ENCODE results near the gene RP2. TPM values are rescaled to one million over a fixed set of nuclear protein-coding genes. Genes with fewer than 3 reads are reported as not detected.

RP2 gene
- total RNA-seq, 4 donors from 2014 or later = 5.4 to 17.3 (median 11.1) TPM

GRCh38 chrX:46866726-46867125 is 29.9 kb downstream of the RP2 start:
- H3K36me3 ChIP-seq = no peaks in the 10 kb centered on the region
- no peak for DNase-seq
- H3K4me1 ChIP-seq = no peaks in the 10 kb centered on the region

DNA sequence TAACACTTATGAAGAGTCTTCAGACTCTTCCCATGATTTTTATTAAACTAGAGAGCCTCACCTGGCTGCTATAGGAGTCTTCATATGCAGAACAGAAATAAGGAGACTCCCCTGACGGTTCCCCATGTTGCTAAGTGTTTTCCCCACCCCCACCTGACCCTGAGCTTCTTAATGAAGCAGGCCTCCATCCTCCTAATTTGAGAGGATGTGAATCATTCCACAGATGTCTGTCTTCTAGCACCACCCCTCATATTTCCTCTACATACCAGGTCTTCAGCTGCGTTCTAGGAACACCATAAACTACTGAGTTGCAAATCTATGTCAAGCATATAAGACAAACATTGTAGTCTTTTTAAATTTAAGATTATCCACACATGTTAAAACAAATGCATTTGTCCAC is 36.9 kb downstream of the RP2 start:
- no peaks in the 10 kb centered on the region for H3K4me1 ChIP-seq
- H3K4me3 ChIP-seq = no peak overlapping the region
- H3K9me3 ChIP-seq = no peaks in the 10 kb centered on the region
- TF ChIP-seq, protein P1, sequence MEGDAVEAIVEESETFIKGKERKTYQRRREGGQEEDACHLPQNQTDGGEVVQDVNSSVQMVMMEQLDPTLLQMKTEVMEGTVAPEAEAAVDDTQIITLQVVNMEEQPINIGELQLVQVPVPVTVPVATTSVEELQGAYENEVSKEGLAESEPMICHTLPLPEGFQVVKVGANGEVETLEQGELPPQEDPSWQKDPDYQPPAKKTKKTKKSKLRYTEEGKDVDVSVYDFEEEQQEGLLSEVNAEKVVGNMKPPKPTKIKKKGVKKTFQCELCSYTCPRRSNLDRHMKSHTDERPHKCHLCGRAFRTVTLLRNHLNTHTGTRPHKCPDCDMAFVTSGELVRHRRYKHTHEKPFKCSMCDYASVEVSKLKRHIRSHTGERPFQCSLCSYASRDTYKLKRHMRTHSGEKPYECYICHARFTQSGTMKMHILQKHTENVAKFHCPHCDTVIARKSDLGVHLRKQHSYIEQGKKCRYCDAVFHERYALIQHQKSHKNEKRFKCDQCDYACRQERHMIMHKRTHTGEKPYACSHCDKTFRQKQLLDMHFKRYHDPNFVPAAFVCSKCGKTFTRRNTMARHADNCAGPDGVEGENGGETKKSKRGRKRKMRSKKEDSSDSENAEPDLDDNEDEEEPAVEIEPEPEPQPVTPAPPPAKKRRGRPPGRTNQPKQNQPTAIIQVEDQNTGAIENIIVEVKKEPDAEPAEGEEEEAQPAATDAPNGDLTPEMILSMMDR (IDR thresholded peaks at IDR 0.05) = no peak
- TF ChIP-seq POLR2A (IDR thresholded peaks at IDR 0.05) = no peak
- DNase-seq = no peak
- H3K27ac ChIP-seq = no peak overlapping the region
- H3K36me3 ChIP-seq = no peaks in the 10 kb centered on the region
- no peaks in the 10 kb centered on the region for H3K27me3 ChIP-seq

More at GRCh38 chrX:46866726-46867125, 29.9 kb downstream of the RP2 start:
- Histone ChIP-seq H3K27ac (no peak overlapping the region), H3K9me3 (no peaks in the 10 kb centered on the region), H3K4me3 (no peak overlapping the region), H3K27me3 (no peaks in the 10 kb centered on the region)
- TF ChIP-seq, protein P1 (IDR thresholded peaks at IDR 0.05) = no peak
- no peak for TF ChIP-seq POLR2A (IDR thresholded peaks at IDR 0.05)

GRCh38 chrX:46876901-46877300 is 40.1 kb downstream of the RP2 start:
- no peaks in the 10 kb centered on the region for H3K27me3 ChIP-seq
- peaks cover 0 to 4% (median 0%) of the 10 kb centered on the region in 3 donors for H3K36me3 ChIP-seq
- no peak overlapping the region for H3K4me3 ChIP-seq
- H3K4me1 ChIP-seq = no peaks in the 10 kb centered on the region
- DNase-seq = no peak
- TF ChIP-seq, protein P1 (IDR thresholded peaks at IDR 0.05) = no peak
- TF ChIP-seq POLR2A (IDR thresholded peaks at IDR 0.05) = no peak
- no peak overlapping the region for H3K27ac ChIP-seq
- H3K9me3 ChIP-seq = no peaks in the 10 kb centered on the region

- no peak for TF ChIP-seq POLR2A (IDR thresholded peaks at IDR 0.05)
- TF ChIP-seq, protein P1 (IDR thresholded peaks at IDR 0.05) = no peak
- Histone ChIP-seq H3K9me3 (no peaks in the 10 kb centered on the region), H3K4me3 (no peak overlapping the region), H3K4me1 (no peaks in the 10 kb centered on the region), H3K27ac (no peak overlapping the region), H3K27me3 (no peaks in the 10 kb centered on the region), H3K36me3 (peaks cover 0 to 7% (median 0%) of the 10 kb centered on the region in 3 donors)
- DNase-seq = no peak
Measured at GRCh38 chrX:46882266-46882665, 45.4 kb downstream of the RP2 start.

GRCh38 chrX:46884799-46885198 is 48.0 kb downstream of the RP2 start:
- no peak for TF ChIP-seq POLR2A (IDR thresholded peaks at IDR 0.05)
- TF ChIP-seq, protein P1 (IDR thresholded peaks at IDR 0.05) = no peak
- DNase-seq = no peak
- Histone ChIP-seq H3K4me1 (no peaks in the 10 kb centered on the region), H3K9me3 (no peaks in the 10 kb centered on the region), H3K4me3 (no peak overlapping the region), H3K27me3 (no peaks in the 10 kb centered on the region), H3K36me3 (peaks cover 0 to 7% (median 0%) of the 10 kb centered on the region in 3 donors), H3K27ac (no peak overlapping the region)

- H3K27ac ChIP-seq = no peak overlapping the region
- no peak for DNase-seq
- no peaks in the 10 kb centered on the region for H3K36me3 ChIP-seq
- TF ChIP-seq, protein P1 (IDR thresholded peaks at IDR 0.05) = no peak
- TF ChIP-seq POLR2A (IDR thresholded peaks at IDR 0.05) = no peak
- H3K9me3 ChIP-seq = no peaks in the 10 kb centered on the region
- no peaks in the 10 kb centered on the region for H3K27me3 ChIP-seq
- H3K4me1 ChIP-seq = no peaks in the 10 kb centered on the region
- H3K4me3 ChIP-seq = no peak overlapping the region
Measured at GRCh38 chrX:46898207-46898606, 61.4 kb downstream of the RP2 start.

All from Peyer's patch (tissue), 4 donors.